Stomach (tissue), 4 donors: ENCODE results near the gene ZNF2.

Source experiments
- CTCF ChIP-seq, 7 experiments: fragments of 450-650 bp in 4 of 7; fragments of 200-600 bp in 3 of 7; sonication (generic) in 3 of 7; IDR thresholded peaks; one replicate each; pipeline ENCODE4 v1.5.1; 2016 to 2019; ENCODE audit warnings: antibody characterized with exemption in 7 of 7, control low read depth in 2 of 7, mild to moderate bottlenecking in 1 of 7
- POLR2A ChIP-seq, 4 donors: fragments of 450-650 bp; IDR thresholded peaks; one replicate each; pipeline ENCODE4 v1.6.1; 2016; ENCODE audit warnings: antibody characterized with exemption in 4 of 4, control low read depth in 2 of 4, mild to moderate bottlenecking in 1 of 4, moderate library complexity in 1 of 4
- POLR2AphosphoS5 ChIP-seq, 3 donors: sonication (generic); formaldehyde crosslinking; IDR thresholded peaks; one replicate each; pipeline ENCODE4 v1.6.1; 2016; ENCODE audit warnings: antibody characterized with exemption in 3 of 3

DNA sequence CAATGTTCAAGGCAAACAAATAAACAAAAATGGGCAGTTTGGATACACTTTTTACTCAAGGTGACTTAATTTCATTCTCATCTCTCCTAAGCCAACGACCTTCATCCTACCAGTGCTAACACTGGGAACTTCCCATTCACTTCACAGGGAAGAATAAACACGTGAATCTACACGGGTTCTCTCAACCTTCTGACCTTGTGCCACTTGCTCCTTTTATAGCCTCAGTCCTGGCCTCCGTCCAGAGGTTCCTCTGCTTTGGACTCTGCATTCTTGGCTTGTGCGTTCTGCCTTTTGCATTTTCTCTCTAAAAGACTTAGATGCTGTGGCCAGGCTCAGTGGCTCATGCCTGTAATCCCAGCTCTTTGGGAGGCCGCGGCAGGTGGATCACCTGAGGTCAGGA lies 13.8 kb downstream of the ZNF2 start:
- no peak for TF ChIP-seq POLR2A (IDR thresholded peaks at IDR 0.05)
- TF ChIP-seq CTCF (IDR thresholded peaks at IDR 0.05), result no peak
- TF ChIP-seq POLR2AphosphoS5 (IDR thresholded peaks at IDR 0.05), result no peak
